Activated naive CD8-positive, alpha-beta T cell treated with anti-CD3 and anti-CD28 coated beads, Interleukin-2, amount 50 U/mL, for 24 hours (primary cell): ENCODE measurements around the gene ZNF765.
"Not testable (repeated sequence)": the region's sequence is repeated elsewhere in the genome, so short reads cannot be mapped to it uniquely, and the experiment has no call there.

Source experiments
- ATAC-seq: fragments of 150-1000 bp; cut with Tn5 transposase; one replicate; pipeline ENCODE4 v1.10.0; 2021
- DNase-seq: peaks from one replicate; pipeline ENCODE4 v3.0.0; 2021
- H3K27ac Mint-ChIP-seq: one replicate; pipeline ENCODE4 v1.8.0; 2021; ENCODE audit warnings: mild to moderate bottlenecking, mixed read lengths
- H3K27me3 Mint-ChIP-seq: one replicate; pipeline ENCODE4 v1.8.0; 2021; ENCODE audit warnings: mixed read lengths
- H3K36me3 Mint-ChIP-seq: one replicate; pipeline ENCODE4 v1.8.0; 2021; ENCODE audit warnings: low read depth, mixed read lengths
- H3K4me1 Mint-ChIP-seq: one replicate; pipeline ENCODE4 v1.8.0; 2021; ENCODE audit warnings: mixed read lengths
- H3K4me3 Mint-ChIP-seq: one replicate; pipeline ENCODE4 v1.8.0; 2021; ENCODE audit warnings: mild to moderate bottlenecking, moderate library complexity, mixed read lengths
- H3K9me3 Mint-ChIP-seq: one replicate; pipeline ENCODE4 v1.8.0; 2021; ENCODE audit warnings: mixed read lengths

ZNF765 gene

DNA sequence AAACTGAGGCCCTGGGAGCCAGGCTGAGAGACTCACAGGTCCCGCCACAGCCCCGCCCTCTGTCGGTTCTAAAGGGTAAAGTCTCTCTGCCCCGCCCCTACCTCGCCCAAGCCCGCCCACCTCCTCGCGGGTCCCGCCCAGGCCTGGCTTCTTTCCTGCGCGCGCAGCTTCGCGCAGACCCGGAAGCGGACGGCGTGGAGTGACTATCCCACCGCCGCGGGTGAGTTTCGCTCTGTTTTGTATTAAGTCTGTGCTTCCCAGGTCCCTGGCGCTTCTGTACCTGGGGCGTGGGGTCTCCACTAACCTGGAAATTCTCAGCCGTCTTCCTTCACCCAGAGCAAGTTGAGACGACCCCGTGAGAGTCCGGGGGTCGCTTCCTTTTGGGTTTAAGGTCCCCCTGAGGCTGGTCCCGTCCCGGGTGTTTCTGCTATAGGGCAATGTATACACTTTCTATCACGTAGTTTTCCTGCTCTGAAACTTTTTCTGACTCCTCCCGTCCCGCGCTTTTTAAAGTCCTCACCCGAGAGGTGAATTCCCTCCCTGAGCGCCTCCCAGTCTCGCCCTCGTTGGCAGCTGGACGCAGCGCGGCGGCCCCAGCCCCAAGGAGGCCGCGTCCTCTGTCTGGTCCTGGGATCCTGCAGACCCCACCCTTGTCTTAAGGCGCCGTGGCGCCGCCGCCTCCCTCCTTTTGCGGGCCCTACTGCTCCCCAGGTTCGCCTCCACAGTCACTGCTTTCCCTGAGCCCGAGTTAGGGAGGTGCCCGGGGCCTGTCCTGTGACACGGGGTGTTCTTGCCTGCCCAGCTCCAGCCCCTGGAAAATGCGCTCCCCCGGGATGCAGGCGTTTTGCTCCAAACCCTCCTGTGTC is at the start of gene ZNF765:
TSS of gene ZNF765 (plus strand) at position 176 of the 866 bp plus-strand sequence. CDS start 2,867 bp downstream, outside the sequence.
- peak within 1 kb of the TSS; percentile 87 for H3K27ac Mint-ChIP-seq
- DNase-seq (peak; percentile 96), ATAC-seq (peak; percentile 97)
- H3K36me3 Mint-ChIP-seq, result peaks cover 30% of the 10 kb centered on the region
- peaks cover 24% of the 10 kb centered on the region for H3K4me1 Mint-ChIP-seq
- peaks cover 18% of the 10 kb centered on the region for H3K9me3 Mint-ChIP-seq
- H3K27me3 Mint-ChIP-seq, result no peaks in the 10 kb centered on the region
- peak within 1 kb of the TSS; percentile 95 for H3K4me3 Mint-ChIP-seq

DNA sequence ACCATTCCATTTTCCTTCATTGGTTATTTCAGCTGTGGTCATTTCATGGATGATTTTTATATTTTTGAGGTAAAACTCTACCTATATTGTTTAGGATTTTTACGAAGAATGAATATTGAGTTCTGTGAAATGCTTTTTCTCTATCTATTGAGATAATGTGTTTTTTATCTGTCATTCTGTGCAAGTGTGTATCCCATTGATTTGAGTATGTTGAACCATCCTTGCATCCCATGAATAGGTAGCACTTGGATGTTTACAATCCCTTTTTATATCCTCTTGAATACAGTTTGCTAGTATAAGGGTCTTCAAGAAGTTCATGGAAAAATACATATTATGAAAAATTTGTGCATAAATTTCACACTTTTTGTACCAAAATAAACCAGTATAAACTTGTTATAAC is 39.2 kb upstream of the ZNF765 start:
- H3K4me1 Mint-ChIP-seq, result no peaks in the 10 kb centered on the region
- no peaks in the 10 kb centered on the region for H3K27me3 Mint-ChIP-seq
- DNase-seq, result no peak
- H3K4me3 Mint-ChIP-seq, result no peak overlapping the region
- ATAC-seq, result no peak
- peaks cover 66% of the 10 kb centered on the region for H3K36me3 Mint-ChIP-seq
- H3K9me3 Mint-ChIP-seq, result peaks cover 53% of the 10 kb centered on the region
- no peak overlapping the region for H3K27ac Mint-ChIP-seq

DNA sequence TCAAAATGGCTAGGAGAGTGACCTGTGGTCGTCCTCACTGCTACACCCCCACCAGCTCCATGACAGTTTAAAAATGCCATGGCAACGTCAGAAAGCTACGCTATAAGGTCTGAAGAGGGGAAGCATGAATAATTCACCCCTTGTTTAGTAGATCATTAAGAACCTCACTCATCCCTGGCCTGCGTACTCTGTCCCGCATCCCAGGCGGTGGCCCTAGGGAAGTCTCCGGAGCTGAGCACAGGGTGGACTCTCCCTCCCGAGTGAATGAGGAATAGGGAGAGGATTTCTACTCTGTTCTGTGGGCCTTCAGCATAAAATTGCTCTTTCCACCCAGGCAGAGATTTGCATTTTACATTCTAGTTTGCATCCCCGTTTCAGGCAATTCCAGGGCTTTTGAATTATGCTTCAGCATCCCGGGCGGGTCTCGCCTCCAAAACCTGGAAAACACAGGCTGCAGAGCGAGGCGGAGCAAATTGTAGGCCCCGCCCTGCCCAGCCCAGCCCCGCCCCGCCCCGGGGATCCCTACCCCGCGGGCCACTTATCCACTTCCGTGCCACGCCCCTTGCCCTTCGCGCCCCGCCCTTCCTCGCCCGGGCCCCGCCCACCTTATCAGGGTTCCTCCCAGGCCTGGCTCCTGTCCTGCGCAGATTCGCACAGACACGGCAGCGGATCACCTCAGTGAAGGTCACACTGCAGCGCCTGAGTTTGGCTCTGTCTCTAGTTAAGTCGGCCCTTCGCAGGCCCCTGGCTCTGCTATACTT is 36.9 kb upstream of the ZNF765 start:
- no peak overlapping the region for H3K4me3 Mint-ChIP-seq
- ATAC-seq (no peak), DNase-seq (no peak)
- H3K27ac Mint-ChIP-seq, result no peak overlapping the region
- H3K9me3 Mint-ChIP-seq, result peaks cover 30% of the 10 kb centered on the region
- no peaks in the 10 kb centered on the region for H3K4me1 Mint-ChIP-seq
- H3K27me3 Mint-ChIP-seq, result no peaks in the 10 kb centered on the region
- peaks cover 43% of the 10 kb centered on the region for H3K36me3 Mint-ChIP-seq

GRCh38 chr19:53360056-53360455 is 34.9 kb upstream of the ZNF765 start:
- H3K36me3 Mint-ChIP-seq, result peaks cover 25% of the 10 kb centered on the region
- H3K4me1 Mint-ChIP-seq, ATAC-seq, H3K27ac Mint-ChIP-seq, H3K4me3 Mint-ChIP-seq, DNase-seq, H3K27me3 Mint-ChIP-seq: not testable (repeated sequence)
- peaks cover 19% of the 10 kb centered on the region for H3K9me3 Mint-ChIP-seq

GRCh38 chr19:53365134-53365898 is 29.6 kb upstream of the ZNF765 start, which contains the start of gene ZNF525:
Gene ZNF525 (plus strand): TSS chr19:53365705. CDS start chr19:53372282, 6,577 bp downstream.
- Mint-ChIP-seq H3K27ac (peak within 1 kb of the TSS; percentile 90), H3K36me3 (peaks cover 30% of the 10 kb centered on the region), H3K4me3 (peak within 1 kb of the TSS; percentile 89), H3K4me1 (peaks cover 20% of the 10 kb centered on the region), H3K27me3 (no peaks in the 10 kb centered on the region), H3K9me3 (peaks cover 4% of the 10 kb centered on the region)
- DNase-seq (peak; percentile 96), ATAC-seq (peak; percentile 100)

GRCh38 chr19:53365899-53366493 is 29.0 kb upstream of the ZNF765 start:
- Mint-ChIP-seq H3K4me3 (peak overlapping the region; percentile 89), H3K27me3 (no peaks in the 10 kb centered on the region), H3K36me3 (peaks cover 37% of the 10 kb centered on the region), H3K4me1 (peaks cover 23% of the 10 kb centered on the region), H3K9me3 (peaks cover 7% of the 10 kb centered on the region), H3K27ac (peak overlapping the region; percentile 90)
- ATAC-seq (peak; percentile 51), DNase-seq (peak; percentile 49)

DNA sequence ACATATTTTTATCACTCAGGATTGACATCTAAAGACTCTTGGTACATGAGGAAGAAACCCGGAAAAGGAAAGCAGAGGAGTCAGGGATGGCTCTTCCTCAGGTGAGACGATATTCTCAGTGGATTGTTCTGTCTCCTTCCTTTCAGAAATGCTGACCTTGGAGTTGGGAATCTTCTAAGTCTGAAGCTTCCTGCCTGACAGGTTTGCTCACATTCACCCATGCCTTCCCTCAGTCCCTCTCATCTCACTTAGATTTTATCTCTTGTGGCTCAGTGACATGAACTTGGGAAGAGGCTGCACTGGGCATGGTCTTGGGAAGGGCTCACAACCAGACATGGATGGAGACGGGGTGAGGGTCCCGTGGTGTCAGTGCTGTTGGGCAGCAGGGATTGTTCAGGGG is 22.8 kb upstream of the ZNF765 start:
- peaks cover 25% of the 10 kb centered on the region for H3K9me3 Mint-ChIP-seq
- ATAC-seq (no peak), DNase-seq (no peak)
- peaks cover 89% of the 10 kb centered on the region for H3K36me3 Mint-ChIP-seq
- no peak overlapping the region for H3K27ac Mint-ChIP-seq
- no peaks in the 10 kb centered on the region for H3K27me3 Mint-ChIP-seq
- H3K4me1 Mint-ChIP-seq, result peaks cover 9% of the 10 kb centered on the region
- H3K4me3 Mint-ChIP-seq, result no peak overlapping the region

DNA sequence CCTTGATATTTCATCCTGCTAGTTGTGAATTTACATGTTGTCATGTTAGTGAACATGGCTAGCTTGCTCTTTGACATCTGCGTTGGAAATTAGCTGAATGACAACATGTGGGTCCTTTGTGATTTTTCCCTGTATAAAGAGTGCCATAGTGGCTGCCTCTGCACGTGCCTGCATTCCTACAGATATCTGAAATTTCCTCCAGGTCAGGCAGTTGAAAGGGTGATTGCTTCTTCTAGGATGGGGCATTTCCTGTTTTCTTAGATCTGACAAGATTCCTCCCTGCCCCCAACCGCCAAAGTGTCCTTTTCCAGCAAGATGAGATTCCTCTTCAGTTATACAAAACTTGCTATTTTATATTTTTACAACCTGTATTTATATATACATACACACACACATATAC is 20.7 kb upstream of the ZNF765 start:
- Mint-ChIP-seq H3K9me3 (peaks cover 33% of the 10 kb centered on the region), H3K27me3 (no peaks in the 10 kb centered on the region), H3K36me3 (peaks cover 93% of the 10 kb centered on the region), H3K4me3 (no peak overlapping the region), H3K4me1 (peaks cover 2% of the 10 kb centered on the region), H3K27ac (no peak overlapping the region)
- ATAC-seq, result no peak
- DNase-seq, result no peak

DNA sequence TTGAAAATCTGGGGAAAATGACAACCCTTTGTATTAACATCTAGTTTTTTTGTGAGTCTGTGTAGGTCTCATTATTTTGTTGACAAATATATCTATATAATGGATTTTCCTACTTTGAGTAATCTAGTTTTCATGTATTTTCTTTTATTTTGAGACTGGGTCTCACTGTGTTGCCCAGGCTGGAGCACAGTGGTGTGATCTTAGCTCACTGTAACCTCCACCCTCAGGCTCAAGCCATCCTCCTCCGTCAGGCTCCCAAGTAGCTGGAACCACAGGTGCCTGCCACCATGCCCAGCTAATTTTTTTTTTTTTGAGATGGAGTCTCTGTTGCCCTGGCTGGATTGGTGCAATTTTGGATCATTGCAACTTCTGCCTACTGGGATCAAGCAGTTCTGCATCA is 20.2 kb upstream of the ZNF765 start:
- Mint-ChIP-seq H3K9me3 (peaks cover 36% of the 10 kb centered on the region), H3K4me1 (peaks cover 2% of the 10 kb centered on the region), H3K27ac (no peak overlapping the region), H3K27me3 (no peaks in the 10 kb centered on the region), H3K36me3 (peaks cover 96% of the 10 kb centered on the region), H3K4me3 (no peak overlapping the region)
- no peak for ATAC-seq
- no peak for DNase-seq

DNA sequence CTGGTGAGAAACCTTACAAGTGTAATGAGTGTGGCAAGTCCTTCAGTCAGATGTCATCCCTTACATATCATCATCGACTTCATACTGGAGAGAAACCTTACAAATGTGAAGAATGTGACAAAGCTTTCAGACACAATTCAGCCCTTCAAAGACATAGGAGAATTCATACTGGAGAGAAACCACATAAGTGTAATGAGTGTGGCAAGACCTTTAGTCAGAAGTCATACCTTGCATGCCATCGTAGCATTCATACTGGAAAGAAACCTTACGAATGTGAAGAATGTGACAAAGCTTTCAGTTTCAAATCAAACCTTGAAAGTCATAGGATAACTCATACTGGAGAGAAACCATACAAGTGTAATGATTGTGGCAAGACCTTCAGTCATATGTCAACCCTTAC is 13.6 kb upstream of the ZNF765 start:
- Mint-ChIP-seq H3K27me3 (no peaks in the 10 kb centered on the region), H3K27ac (no peak overlapping the region), H3K4me1 (no peaks in the 10 kb centered on the region), H3K4me3 (no peak overlapping the region), H3K36me3 (peaks cover 98% of the 10 kb centered on the region), H3K9me3 (peaks cover 76% of the 10 kb centered on the region)
- DNase-seq (no peak), ATAC-seq (no peak)

DNA sequence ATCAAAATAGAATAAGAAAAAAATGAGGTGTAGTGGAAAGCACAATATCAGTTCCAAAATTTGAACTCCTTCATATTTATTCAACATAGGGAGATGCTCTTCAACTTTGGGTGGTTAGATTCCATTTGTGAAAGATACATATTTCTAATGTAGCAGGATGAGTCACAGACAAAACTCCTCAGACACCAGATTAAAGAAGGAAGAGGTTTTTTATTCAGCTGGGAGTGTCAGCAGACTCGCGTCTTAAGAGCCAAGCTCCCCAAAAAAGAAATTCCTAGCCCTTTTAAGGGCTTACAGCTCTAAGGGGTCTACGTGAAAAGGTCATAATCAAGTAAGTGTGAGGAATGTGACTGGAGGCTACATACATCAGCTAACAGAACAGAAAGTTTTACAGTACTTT is 6.8 kb upstream of the ZNF765 start:
- H3K36me3 Mint-ChIP-seq, result peaks cover 55% of the 10 kb centered on the region
- H3K27me3 Mint-ChIP-seq, result no peaks in the 10 kb centered on the region
- H3K9me3 Mint-ChIP-seq, result peaks cover 53% of the 10 kb centered on the region
- ATAC-seq (no peak), DNase-seq (no peak)
- H3K4me1 Mint-ChIP-seq, result no peaks in the 10 kb centered on the region
- no peak overlapping the region for H3K27ac Mint-ChIP-seq
- H3K4me3 Mint-ChIP-seq, result no peak overlapping the region

DNA sequence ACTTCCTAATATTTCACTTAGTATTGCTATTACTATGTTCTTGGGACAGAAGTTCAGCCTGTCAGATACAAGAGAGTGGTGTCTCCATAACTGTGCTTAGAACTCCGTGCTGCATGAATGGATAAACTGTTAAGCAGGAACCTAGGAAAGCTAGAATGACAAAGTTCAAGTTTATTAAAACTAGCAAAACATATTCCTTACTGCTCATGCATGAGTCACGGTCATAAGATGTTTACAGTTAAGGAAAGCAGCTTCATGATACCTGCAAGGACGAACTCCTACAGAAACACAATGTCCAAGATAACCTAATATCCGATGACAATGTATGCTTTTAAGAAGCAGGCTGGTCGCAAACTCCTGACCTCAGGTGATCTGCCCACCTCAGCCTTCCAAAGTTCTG is 6.0 kb upstream of the ZNF765 start:
- Mint-ChIP-seq H3K9me3 (peaks cover 51% of the 10 kb centered on the region), H3K36me3 (peaks cover 54% of the 10 kb centered on the region), H3K27me3 (no peaks in the 10 kb centered on the region), H3K27ac (no peak overlapping the region), H3K4me3 (no peak overlapping the region), H3K4me1 (peaks cover 2% of the 10 kb centered on the region)
- ATAC-seq, result no peak
- DNase-seq, result no peak

- ATAC-seq (no peak), DNase-seq (no peak)
- H3K36me3 Mint-ChIP-seq, result peaks cover 48% of the 10 kb centered on the region
- H3K9me3 Mint-ChIP-seq, result peaks cover 48% of the 10 kb centered on the region
- no peak overlapping the region for H3K4me3 Mint-ChIP-seq
- no peaks in the 10 kb centered on the region for H3K27me3 Mint-ChIP-seq
- H3K4me1 Mint-ChIP-seq, result peaks cover 3% of the 10 kb centered on the region
- H3K27ac Mint-ChIP-seq, result no peak overlapping the region
Observed at GRCh38 chr19:53389571-53389970, 5.4 kb upstream of the ZNF765 start.

GRCh38 chr19:53389978-53390377 is 5.0 kb upstream of the ZNF765 start:
- DNase-seq (no peak), ATAC-seq (no peak)
- Mint-ChIP-seq H3K4me1 (peaks cover 6% of the 10 kb centered on the region), H3K9me3 (peaks cover 44% of the 10 kb centered on the region), H3K27ac (no peak overlapping the region), H3K4me3 (no peak overlapping the region), H3K27me3 (no peaks in the 10 kb centered on the region), H3K36me3 (peaks cover 44% of the 10 kb centered on the region)
